Testis (tissue), 2 donors: ENCODE results near the gene SERPINA1.

Source experiments
- POLR2A ChIP-seq: fragments of 450-650 bp; IDR thresholded peaks from one replicate; pipeline ENCODE4 v1.6.1; 2017; ENCODE audit warnings: antibody characterized with exemption, mild to moderate bottlenecking, moderate library complexity
- TF ChIP-seq, protein P1 (sequence below), 3 experiments: fragments of 450-650 bp in 2 of 3; fragments of 200-600 bp in 1 of 3; sonication (generic) in 1 of 3; IDR thresholded peaks; one replicate each; pipeline ENCODE4 v1.5.1; 2016 to 2019; ENCODE audit warnings: antibody characterized with exemption in 3 of 3, mild to moderate bottlenecking in 2 of 3, moderate library complexity in 1 of 3

DNA sequence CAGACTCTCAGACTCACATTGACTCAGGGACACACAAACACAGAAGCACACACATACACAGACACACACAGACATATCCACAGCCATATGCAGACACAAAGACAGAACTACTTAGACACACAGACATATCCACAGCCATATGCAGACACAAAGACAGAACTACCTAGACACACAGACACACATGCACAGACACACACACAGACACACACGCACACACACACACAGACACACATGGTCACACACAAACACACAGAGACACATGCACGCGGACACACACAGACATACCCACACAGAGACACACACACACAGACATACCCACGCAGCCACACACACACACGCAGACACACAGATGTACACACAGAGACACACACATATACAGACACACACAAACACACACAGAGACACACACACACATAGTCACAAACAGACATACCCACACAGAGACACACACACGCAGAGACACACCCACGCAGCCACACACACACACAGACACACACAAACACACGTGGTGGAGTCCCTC is 25.7 kb downstream of the SERPINA1 start:
- TF ChIP-seq, protein P1, sequence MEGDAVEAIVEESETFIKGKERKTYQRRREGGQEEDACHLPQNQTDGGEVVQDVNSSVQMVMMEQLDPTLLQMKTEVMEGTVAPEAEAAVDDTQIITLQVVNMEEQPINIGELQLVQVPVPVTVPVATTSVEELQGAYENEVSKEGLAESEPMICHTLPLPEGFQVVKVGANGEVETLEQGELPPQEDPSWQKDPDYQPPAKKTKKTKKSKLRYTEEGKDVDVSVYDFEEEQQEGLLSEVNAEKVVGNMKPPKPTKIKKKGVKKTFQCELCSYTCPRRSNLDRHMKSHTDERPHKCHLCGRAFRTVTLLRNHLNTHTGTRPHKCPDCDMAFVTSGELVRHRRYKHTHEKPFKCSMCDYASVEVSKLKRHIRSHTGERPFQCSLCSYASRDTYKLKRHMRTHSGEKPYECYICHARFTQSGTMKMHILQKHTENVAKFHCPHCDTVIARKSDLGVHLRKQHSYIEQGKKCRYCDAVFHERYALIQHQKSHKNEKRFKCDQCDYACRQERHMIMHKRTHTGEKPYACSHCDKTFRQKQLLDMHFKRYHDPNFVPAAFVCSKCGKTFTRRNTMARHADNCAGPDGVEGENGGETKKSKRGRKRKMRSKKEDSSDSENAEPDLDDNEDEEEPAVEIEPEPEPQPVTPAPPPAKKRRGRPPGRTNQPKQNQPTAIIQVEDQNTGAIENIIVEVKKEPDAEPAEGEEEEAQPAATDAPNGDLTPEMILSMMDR (IDR thresholded peaks at IDR 0.05) = no peak
- no peak for TF ChIP-seq POLR2A
